H54 (cell line): ENCODE data around the gene CHST7.
A peak's percentile ranks its signal among the peaks of the same experiment; 100 is the strongest.

ENCODE experiments used
- DNase-seq: peaks from one replicate; pipeline ENCODE4 v3.0.0; 2011; ENCODE audit warnings: low spot score, mixed read lengths; ENCODE audit not compliant: insufficient read length
- FAIRE-seq: peaks from 3 replicates; lab custom pipeline; 2011; peaks lifted over from hg19 to GRCh38; lab: Jason Lieb, UNC
- POLR2A ChIP-seq: IDR thresholded peaks from 2 replicates; pipeline ENCODE4 v1.6.1; 2011; ENCODE audit warnings: low read depth, mild to moderate bottlenecking, low read length

The CHST7 gene

DNA sequence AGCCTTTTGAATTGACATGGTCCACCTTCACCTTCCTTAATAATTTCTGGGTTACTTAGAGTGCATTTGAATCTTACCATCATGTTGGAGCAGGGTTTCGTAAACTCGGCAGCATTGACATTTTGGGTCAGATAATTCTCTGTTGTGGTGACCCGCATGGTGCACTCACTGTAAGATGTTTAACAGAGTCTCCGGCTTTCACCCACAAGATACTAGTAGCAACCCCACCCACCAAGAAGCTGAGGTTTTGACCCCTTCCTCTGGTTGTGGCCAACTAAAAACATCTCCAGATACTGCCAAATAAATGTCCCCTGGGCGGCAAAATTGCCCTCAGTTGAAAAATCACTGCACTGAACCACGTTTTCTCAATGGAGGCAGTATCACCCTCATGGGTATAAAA is 62.7 kb downstream of the CHST7 start:
- FAIRE-seq: no peak
- TF ChIP-seq POLR2A: no peak
- DNase-seq: no peak

DNA sequence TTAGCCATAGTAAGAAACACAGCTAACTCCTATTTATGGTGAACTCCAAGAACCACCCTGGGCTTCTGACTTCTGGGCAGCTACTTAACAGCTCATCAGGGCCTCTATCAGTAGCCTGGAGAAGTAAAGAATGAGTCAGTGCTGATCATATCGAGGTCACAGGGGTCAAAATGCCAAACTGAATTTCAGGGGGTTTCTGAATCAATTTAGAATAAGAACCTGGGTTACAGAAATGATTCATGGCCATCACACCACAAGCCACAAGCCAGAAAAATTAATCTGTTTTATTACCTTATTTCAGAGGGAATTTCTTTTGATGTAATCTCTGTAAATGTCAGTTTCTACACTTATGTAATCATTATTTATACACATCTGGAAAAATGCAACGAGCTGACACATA is 64.4 kb downstream of the CHST7 start:
- DNase-seq: peak; percentile 6
- FAIRE-seq: no peak
- TF ChIP-seq POLR2A: no peak

DNA sequence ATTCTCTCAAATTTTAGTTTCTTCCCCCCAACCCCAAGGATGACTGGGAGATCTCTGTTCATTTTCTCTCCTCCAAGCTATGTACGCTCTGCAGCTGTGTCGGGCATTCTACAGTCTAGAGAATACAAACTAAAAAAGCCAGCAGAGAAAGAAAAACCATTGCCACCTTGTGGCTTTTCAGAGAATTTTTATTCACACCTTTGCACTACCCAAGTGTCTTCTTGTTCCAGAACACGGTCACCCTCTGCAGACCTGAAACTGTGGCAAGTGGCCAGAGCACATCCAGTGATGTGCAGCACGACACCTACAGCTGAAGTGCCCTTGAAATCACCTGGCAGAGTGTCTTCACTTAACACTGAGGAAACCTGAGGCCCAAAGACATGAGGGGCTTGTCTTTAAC is 68.6 kb downstream of the CHST7 start:
- FAIRE-seq: no peak
- TF ChIP-seq POLR2A: no peak
- DNase-seq: no peak

DNA sequence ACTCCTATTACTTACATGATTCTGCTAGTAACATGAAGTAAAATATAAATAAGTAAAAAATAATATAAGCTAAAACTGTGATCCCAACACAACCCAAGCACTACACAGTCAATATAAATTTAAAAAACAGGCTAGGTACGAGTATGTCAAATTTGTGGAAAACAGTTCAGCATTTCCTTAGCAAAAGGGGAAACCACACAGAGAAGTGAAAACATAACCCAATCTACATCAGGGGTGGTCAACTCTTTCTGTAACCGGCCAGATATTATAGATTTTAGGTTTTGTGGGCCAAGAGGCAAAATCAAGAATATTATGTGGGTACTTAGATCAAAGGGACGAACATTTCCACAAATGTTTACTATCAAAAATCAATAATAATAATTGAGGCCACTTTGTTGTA is 70.1 kb downstream of the CHST7 start:
- no peak for DNase-seq
- no peak for TF ChIP-seq POLR2A
- FAIRE-seq: no peak

DNA sequence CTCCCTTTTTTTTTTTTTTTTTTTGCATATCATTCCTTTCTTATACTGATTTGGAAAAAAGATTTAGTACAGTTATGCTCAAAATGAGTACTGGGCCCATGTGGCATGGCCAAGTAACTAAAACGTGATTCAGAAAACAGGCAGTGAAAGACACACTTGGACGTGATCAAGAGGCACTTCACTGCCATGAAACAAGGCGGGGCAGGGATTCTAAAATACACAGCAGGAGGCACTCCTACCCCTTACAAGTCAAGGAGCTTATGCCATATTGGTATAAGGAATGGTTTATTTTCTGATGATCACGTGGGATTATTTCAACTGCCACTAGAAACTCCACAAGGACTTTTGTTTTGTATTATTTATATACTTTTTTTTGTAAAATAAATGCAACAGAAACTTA is 72.0 kb downstream of the CHST7 start:
- no peak for TF ChIP-seq POLR2A
- FAIRE-seq (no peak), DNase-seq (no peak)

DNA sequence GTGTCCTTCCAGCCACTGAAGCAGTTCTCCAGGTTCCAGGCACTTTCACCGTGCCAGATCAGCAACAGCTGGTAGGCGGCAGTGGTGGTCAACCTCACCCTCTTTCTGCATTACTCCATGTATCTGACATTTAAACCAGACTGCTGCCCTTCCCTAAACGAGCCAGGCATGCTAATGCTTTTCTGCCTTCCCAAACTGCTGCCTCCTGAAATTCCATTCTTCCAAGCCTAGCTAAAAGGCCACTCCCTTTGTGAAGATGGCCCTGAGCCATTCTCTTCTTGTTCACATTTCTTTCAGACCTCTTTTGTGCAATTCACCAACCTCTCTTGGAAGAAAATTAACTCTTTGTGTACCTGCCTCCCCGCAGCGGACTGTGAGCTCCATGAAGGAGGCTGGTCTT is 73.7 kb downstream of the CHST7 start:
- no peak for FAIRE-seq
- no peak for TF ChIP-seq POLR2A
- DNase-seq: no peak
